HepG2 (cell line): ENCODE data around the gene ZIM2. TPM values are rescaled to one million over a fixed set of nuclear protein-coding genes. Genes with fewer than 3 reads are reported as not detected.

Source experiments
- ATAC-seq: fragments of 200-7000 bp; cut with Tn5 transposase; 3 replicates; pipeline ENCODE4 v1.9.1; 2020; ENCODE audit warnings: mild to moderate bottlenecking, moderate library complexity
- Bru-seq: library from RNA; stranded (reverse); fragments of 400-500 nt; gene quantifications from one replicate; lab custom pipeline; 2021; lab: Mats Ljungman, UMichigan
- BruChase-seq, 2 experiments: library from RNA; stranded (reverse); fragments of 400-500 nt; gene quantifications; one replicate each; lab custom pipeline; 2021; lab: Mats Ljungman, UMichigan
- BruUV-seq: library from RNA; stranded (reverse); fragments of 400-500 nt; replicated peaks from 2 replicates; lab custom pipeline; 2021; lab: Mats Ljungman, UMichigan
- CTCF ChIA-PET: fragments of 300-600 bp; formaldehyde crosslinking; extraction: SDS; loops from one replicate; lab custom pipeline; 2021; ENCODE audit warnings: low total read pairs, inconsistent platforms, low intra/inter-chr PET ratio; lab: Yijun Ruan, JAX
- POLR2A ChIA-PET: fragments of 350-600 bp; sonication (Branson Sonifier 250); formaldehyde crosslinking; loops from one replicate; lab custom pipeline; 2020; ENCODE audit warnings: antibody characterized with exemption, inconsistent platforms; lab: Yijun Ruan, JAX
- DNase-seq: peaks from one replicate; pipeline ENCODE4 v3.0.0-alpha.2; 2015; ENCODE audit warnings: low spot score
- FAIRE-seq: peaks from 3 replicates; lab custom pipeline; 2011; peaks lifted over from hg19 to GRCh38; lab: Jason Lieb, UNC
- H2AFZ ChIP-seq: one replicate; pipeline ENCODE4 v1.6.1; 2011; ENCODE audit warnings: low read length, inconsistent platforms
- H3K27ac ChIP-seq: fragments of 300-600 bp; 3 replicates; pipeline ENCODE4 v1.8.0; 2011; ENCODE audit warnings: mixed run types, mild to moderate bottlenecking, mixed read lengths, low read length, inconsistent platforms; ENCODE audit not compliant: insufficient read depth; ENCODE audit errors: extremely low read length
- H3K27me3 ChIP-seq, 2 experiments: fragments of 200-600 bp in 1 of 2; 2 replicates in 1 of 2; 3 replicates in 1 of 2; pipeline versions ENCODE4 v1.6.0 to v1.8.0; 2011; ENCODE audit warnings: low read length in 2 of 2, mild to moderate bottlenecking in 2 of 2, moderate library complexity in 2 of 2, inconsistent platforms in 1 of 2; ENCODE audit not compliant: insufficient read depth in 2 of 2, control insufficient read depth in 1 of 2
- H3K36me3 ChIP-seq, 2 experiments: fragments of 200-600 bp in 1 of 2; replicated peaks in 1 of 2; 2 replicates in 1 of 2; 3 replicates in 1 of 2; pipeline versions ENCODE4 v1.5.1 to v1.8.0; 2011; ENCODE audit warnings: low read length in 2 of 2, inconsistent platforms in 1 of 2; ENCODE audit not compliant: insufficient read depth in 2 of 2, control insufficient read depth in 1 of 2
- H3K4me1 ChIP-seq: 2 replicates; pipeline ENCODE4 v1.5.1; 2012; ENCODE audit warnings: low read length, inconsistent platforms; ENCODE audit not compliant: insufficient read depth
- H3K4me2 ChIP-seq: 2 replicates; pipeline ENCODE4 v1.6.0; 2011; ENCODE audit warnings: low read depth, low read length, inconsistent platforms
- H3K4me3 ChIP-seq, 3 experiments: fragments of 200-600 bp in 1 of 3; sonication (generic), shearing (Covaris generic) in 1 of 3; replicated peaks in 1 of 3; 2 replicates each; pipeline ENCODE4 v1.5.1; 2011 to 2016; ENCODE audit warnings: low read length in 3 of 3, inconsistent platforms in 2 of 3, low read depth in 2 of 3, mild to moderate bottlenecking in 2 of 3, control low read depth in 1 of 3, mixed read lengths in 1 of 3; ENCODE audit not compliant: insufficient read depth in 1 of 3
- H3K79me2 ChIP-seq: one replicate; pipeline ENCODE4 v1.6.1; 2011; ENCODE audit warnings: low read length, inconsistent platforms; ENCODE audit not compliant: insufficient read depth
- H3K9ac ChIP-seq: 2 replicates; pipeline ENCODE4 v1.6.0; 2011; ENCODE audit warnings: mild to moderate bottlenecking, low read depth, low read length, inconsistent platforms; ENCODE audit not compliant: insufficient read depth
- H3K9me3 ChIP-seq: 2 replicates; pipeline ENCODE4 v1.5.1; 2012; ENCODE audit warnings: mild to moderate bottlenecking, low read length
- H4K20me1 ChIP-seq: 2 replicates; pipeline ENCODE4 v1.6.0; 2011; ENCODE audit warnings: inconsistent platforms, mild to moderate bottlenecking, low read length, moderate library complexity; ENCODE audit not compliant: insufficient read depth
- FOSL1 ChIP-seq: sonication (generic); formaldehyde crosslinking; IDR thresholded peaks from 2 replicates; pipeline ENCODE4 v1.9.0; 2021; ENCODE audit warnings: missing genetic modification reagents, borderline replicate concordance
- GZF1 ChIP-seq: sonication (generic); formaldehyde crosslinking; IDR thresholded peaks from 2 replicates; pipeline ENCODE4 v1.5.1; 2020; ENCODE audit warnings: mild to moderate bottlenecking, missing genetic modification reagents
- HMGA1 ChIP-seq: sonication (generic); formaldehyde crosslinking; conservative IDR thresholded peaks from 2 replicates; pipeline ENCODE4 v1.4.0; 2020; ENCODE audit warnings: missing genetic modification reagents
- SALL1 ChIP-seq: sonication (generic); formaldehyde crosslinking; IDR thresholded peaks from 2 replicates; pipeline ENCODE4 v1.8.0; 2022; ENCODE audit warnings: mild to moderate bottlenecking, missing genetic modification reagents
- ZC3H13 ChIP-seq: sonication (generic); formaldehyde crosslinking; IDR thresholded peaks from 2 replicates; pipeline ENCODE4 v1.8.1; 2023; ENCODE audit warnings: mild to moderate bottlenecking, missing genetic modification reagents, moderate library complexity
- ZFAT ChIP-seq: sonication (generic); formaldehyde crosslinking; conservative IDR thresholded peaks from 2 replicates; pipeline ENCODE4 v1.8.1; 2023; ENCODE audit warnings: missing genetic modification reagents, inconsistent platforms
- ZFP36L1 ChIP-seq: sonication (generic); formaldehyde crosslinking; IDR thresholded peaks from 2 replicates; pipeline ENCODE4 v1.8.0; 2022; ENCODE audit warnings: mild to moderate bottlenecking, missing genetic modification reagents, moderate library complexity
- ZFP37 ChIP-seq: sonication (generic); formaldehyde crosslinking; IDR thresholded peaks from 2 replicates; pipeline ENCODE4 v1.4.0; 2020; ENCODE audit warnings: missing genetic modification reagents, borderline replicate concordance
- ZNF292 ChIP-seq: sonication (generic); formaldehyde crosslinking; IDR thresholded peaks from 2 replicates; pipeline ENCODE4 v1.8.1; 2022; ENCODE audit warnings: mild to moderate bottlenecking, low read depth, missing genetic modification reagents, borderline replicate concordance
- ZNF3 ChIP-seq: IDR thresholded peaks from 2 replicates; pipeline ENCODE4 v1.7.0; 2017; ENCODE audit warnings: inconsistent platforms
- ZNF441 ChIP-seq: sonication (generic); formaldehyde crosslinking; IDR thresholded peaks from 2 replicates; pipeline ENCODE4 v1.7.0; 2021; ENCODE audit warnings: missing genetic modification reagents, borderline replicate concordance
- ZNF674 ChIP-seq: sonication (generic); formaldehyde crosslinking; IDR thresholded peaks from 2 replicates; pipeline ENCODE4 v1.5.0; 2020; ENCODE audit warnings: low read depth, mild to moderate bottlenecking, missing genetic modification reagents
- ZNF839 ChIP-seq: sonication (generic); formaldehyde crosslinking; IDR thresholded peaks from 2 replicates; pipeline ENCODE4 v1.4.0; 2020; ENCODE audit warnings: missing genetic modification reagents, mild to moderate bottlenecking, borderline replicate concordance
- WGBS: methylation state at CpG from one replicate; pipeline ENCODE4 v1.1.6; 2017; ENCODE audit warnings: low lambda C conversion rate; 5-methylcytosine and 5-hydroxymethylcytosine counted together
- in situ Hi-C: cut with HindIII; loops from 2 replicates; pipeline ENCODE4 v1.10.0; 2017; ENCODE audit warnings: low pct_unique_long_range_greater_than_20kb; ENCODE audit not compliant: extremely low pct_ligation_motif_present
- intact Hi-C: fragments of 100-400 bp; cut with micrococcal nuclease; formaldehyde crosslinking; loops from one replicate; pipeline ENCODE4 v1.10.0; 2022; ENCODE audit not compliant: unreplicated experiment
- long read RNA-seq, 2 experiments: library from RNA in 1 of 2; library from polyadenylated mRNA in 1 of 2; stranded (forward) in 1 of 2; unstranded in 1 of 2; transcript quantifications; one replicate each; pipeline ENCODE4 v2.0.0, GENCODE V29; 2019 to 2022
- polyA minus RNA-seq, 3 experiments: library from RNA; depleted of rRNA, polyadenylated mRNA; stranded (reverse); fragments of >200 nt; gene quantifications; 2 replicates each; pipeline ENCODE4 v1.2.3, GENCODE V29; 2011; ENCODE audit warnings: low replicate concordance in 1 of 3
- polyA plus RNA-seq, 8 experiments: library from polyadenylated mRNA; depleted of rRNA in 3 of 8; stranded (reverse) in 7 of 8; unstranded in 1 of 8; fragments of >200 nt; fragmentation: Illumina TruSeq in 4 of 8; extraction: Trizol in 4 of 8; gene quantifications; 2 replicates each; pipeline versions ENCODE4 v1.2.1 to v1.2.3, GENCODE V29; 2011 to 2016; ENCODE audit warnings: low read depth in 4 of 8, missing spikeins in 1 of 8, mixed read lengths in 1 of 8; ENCODE audit not compliant: insufficient read depth in 1 of 8
- total RNA-seq, 5 experiments: library from RNA; depleted of rRNA; stranded (reverse); fragments of >200 nt; fragmentation: Illumina TruSeq; extraction: Trizol; gene quantifications; 2 replicates each; pipeline ENCODE4 v1.2.3, GENCODE V29; 2016; ENCODE audit warnings: low read depth in 1 of 5
- TF ChIP-seq, protein P1 (sequence below): sonication (generic); formaldehyde crosslinking; conservative IDR thresholded peaks from 2 replicates; pipeline ENCODE4 v1.8.0; 2022; ENCODE audit warnings: missing genetic modification reagents
- TF ChIP-seq, protein P2 (sequence below): sonication (generic); formaldehyde crosslinking; IDR thresholded peaks from 2 replicates; pipeline ENCODE4 v1.4.0; 2020; ENCODE audit warnings: missing genetic modification reagents, borderline replicate concordance

The ZIM2 gene
- total RNA-seq (2016; rRNA removed; fragmentation: Illumina TruSeq; extraction: Trizol) (4.4 and 10.3 TPM in 2 replicates), polyA plus RNA-seq (2011; rRNA removed) (5.4 and 7.2 TPM in 2 replicates), polyA minus RNA-seq (2011; rRNA and poly(A)+ RNA removed; ENCODE audit: low replicate concordance) (18.0 TPM in 1 of 2 replicates, not detected in the other), Bru-seq, nascent RNA (percentile 72 among the genes with signal in this experiment), BruChase-seq, experiment 1, labeled RNA remaining after a 6-hour chase (percentile 58 among the genes with signal in this experiment), BruChase-seq, experiment 2, labeled RNA remaining after a 2-hour chase (percentile 72 among the genes with signal in this experiment)
- total RNA-seq (2016; cell fraction: cytosol; rRNA removed; fragmentation: Illumina TruSeq; extraction: Trizol; ENCODE audit: low read depth): 16.0 and 17.5 TPM in 2 replicates
- 4.3 and 9.2 TPM in 2 replicates for total RNA-seq (2016; cell fraction: insoluble cytoplasmic fraction; rRNA removed; fragmentation: Illumina TruSeq; extraction: Trizol)
- 9.9 and 10.9 TPM in 2 replicates for total RNA-seq (2016; cell fraction: membrane; rRNA removed; fragmentation: Illumina TruSeq; extraction: Trizol)
- 23.7 and 33.0 TPM in 2 replicates for total RNA-seq (2016; cell fraction: nucleus; rRNA removed; fragmentation: Illumina TruSeq; extraction: Trizol)
- polyA plus RNA-seq (2011; cell fraction: cytosol; rRNA removed): 2.3 TPM in 2 replicates
- 14.9 and 17.2 TPM in 2 replicates for polyA plus RNA-seq (2011; cell fraction: nucleus; rRNA removed)
- 2.8 and 4.3 TPM in 2 replicates for polyA plus RNA-seq (2012)
- not detected in 2 replicates for polyA plus RNA-seq (2016; cell fraction: cytosol; fragmentation: Illumina TruSeq; extraction: Trizol; ENCODE audit: low read depth)
- 0.98 and 1.3 TPM in 2 replicates for polyA plus RNA-seq (2016; cell fraction: insoluble cytoplasmic fraction; fragmentation: Illumina TruSeq; extraction: Trizol; ENCODE audit: low read depth)
- not detected in 2 replicates for polyA plus RNA-seq (2016; cell fraction: membrane; fragmentation: Illumina TruSeq; extraction: Trizol; ENCODE audit: low read depth)
- 13.4 and 15.3 TPM in 2 replicates for polyA plus RNA-seq (2016; cell fraction: nucleus; fragmentation: Illumina TruSeq; extraction: Trizol; ENCODE audit: insufficient read depth, low read depth)
- polyA minus RNA-seq (2011; cell fraction: cytosol; rRNA and poly(A)+ RNA removed): 6.6 and 8.2 TPM in 2 replicates
- 75.7 and 113 TPM in 2 replicates for polyA minus RNA-seq (2011; cell fraction: nucleus; rRNA and poly(A)+ RNA removed)
- long read RNA-seq, experiment 1, partial matches to known transcripts: 1 of 3 reads
- long read RNA-seq, experiment 1, other reads (novel, unspliced or antisense): 2 of 3 reads
- long read RNA-seq, experiment 2, partial matches to known transcripts: 145 of 146 reads
- long read RNA-seq, experiment 2, other reads (novel, unspliced or antisense): 1 of 146 reads

DNA sequence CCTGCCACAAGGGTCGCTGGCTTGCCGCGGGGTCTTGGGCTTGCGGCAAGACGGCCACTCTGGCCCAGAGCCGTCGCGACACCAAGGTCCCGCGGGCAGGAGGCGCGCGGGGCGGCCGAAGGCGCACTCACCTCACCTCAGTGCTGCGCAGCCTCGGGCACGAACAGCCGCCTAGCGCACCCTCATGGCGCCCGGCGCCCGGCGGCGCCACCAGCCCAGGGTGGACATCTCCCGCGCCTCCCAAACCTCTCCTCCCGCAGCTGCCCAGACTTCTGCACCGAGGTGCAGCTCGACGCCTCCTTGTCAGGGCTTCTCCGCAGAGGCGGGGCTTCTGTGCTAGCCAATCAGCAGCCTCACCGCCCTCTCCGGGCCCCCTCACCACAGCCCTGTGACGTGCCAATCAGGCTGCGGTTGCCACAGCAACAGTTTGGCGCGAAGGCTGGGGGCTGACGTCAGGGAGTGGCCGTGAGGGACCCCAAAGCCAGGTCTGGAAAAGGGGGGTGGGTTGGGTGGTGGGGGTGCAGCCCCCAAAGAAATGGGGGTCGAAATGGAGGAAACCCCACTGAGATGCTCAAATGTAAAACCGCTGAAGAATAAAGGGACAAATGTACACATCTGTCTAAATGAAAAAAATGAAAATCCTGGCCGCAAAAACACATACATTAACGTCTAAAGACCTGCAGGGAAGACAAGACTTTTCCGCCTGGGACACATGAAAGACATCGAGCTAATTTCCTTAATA lies at the start of gene ZIM2, which contains the start of gene PEG3:
Gene ZIM2 (minus strand): TSS at position 276 of the 742 bp plus-strand sequence. CDS start 16,449 bp downstream, outside the sequence.
Gene PEG3 (minus strand): TSS at position 276 of the 742 bp plus-strand sequence. CDS start 16,071 bp downstream, outside the sequence.
- FAIRE-seq (no peak), DNase-seq (peak; percentile 85), ATAC-seq (peak; percentile 59)
- peak within 1 kb of the TSS; percentile 77 for H3K4me2 ChIP-seq
- H4K20me1 ChIP-seq: peaks cover 42% of the 10 kb centered on the region
- BruUV-seq: no TSS peak
- intact Hi-C loops: loop anchor here (1.0 kb wide), 2 partner anchors 78 to 135 kb away; no protein-coding TSS in a partner anchor
- peak within 1 kb of the TSS; percentile 93 for H3K9ac ChIP-seq
- WGBS: 60% methylated on average over 32 of the region's 49 CpGs
- peaks cover 91% of the 10 kb centered on the region for H3K79me2 ChIP-seq
- POLR2A ChIA-PET: interaction anchor here (0.6 to 5.1 kb wide), 13 partner anchors 20 to 594 kb away, joined by 3 to 52 read pairs (median 5); no protein-coding TSS in a partner anchor
- H3K4me1 ChIP-seq: peaks cover 46% of the 10 kb centered on the region
- H3K9me3 ChIP-seq: no peaks in the 10 kb centered on the region
- peak within 1 kb of the TSS; percentile 90 for H3K27ac ChIP-seq
- in situ Hi-C loops: no loop called here
- H3K4me3 ChIP-seq: peak within 1 kb of the TSS; percentile 55 to 96 (median 84)
- H3K36me3 ChIP-seq: peaks cover 0 to 9% of the 10 kb centered on the region in 2 experiments; a peak in 3 of 5 replicates
- CTCF ChIA-PET: no interaction called here
- H3K27me3 ChIP-seq: no peaks in the 10 kb centered on the region
- no peak within 1 kb of the TSS for H2AFZ ChIP-seq
- TF ChIP-seq ZNF674 (CRISPR knock-in tag) (no peak), ZNF292 (CRISPR knock-in tag) (no peak), FOSL1 (CRISPR knock-in tag) (no peak), ZC3H13 (no peak; the same call in 1 of the 2 replicates), ZFP36L1 (CRISPR knock-in tag) (no peak), HMGA1 (CRISPR knock-in tag) (no peak), ZFAT (CRISPR knock-in tag) (no peak), ZNF441 (peak; percentile 33; the same call in 1 of the 2 replicates), SALL1 (CRISPR knock-in tag) (peak; percentile 82), ZNF839 (no peak), GZF1 (CRISPR knock-in tag) (no peak), ZFP37 (0 out of 2 replicates have a peak, but pooled peaks have one; percentile 56), ZNF3 (CRISPR knock-in tag) (no peak)
- TF ChIP-seq, protein P1, sequence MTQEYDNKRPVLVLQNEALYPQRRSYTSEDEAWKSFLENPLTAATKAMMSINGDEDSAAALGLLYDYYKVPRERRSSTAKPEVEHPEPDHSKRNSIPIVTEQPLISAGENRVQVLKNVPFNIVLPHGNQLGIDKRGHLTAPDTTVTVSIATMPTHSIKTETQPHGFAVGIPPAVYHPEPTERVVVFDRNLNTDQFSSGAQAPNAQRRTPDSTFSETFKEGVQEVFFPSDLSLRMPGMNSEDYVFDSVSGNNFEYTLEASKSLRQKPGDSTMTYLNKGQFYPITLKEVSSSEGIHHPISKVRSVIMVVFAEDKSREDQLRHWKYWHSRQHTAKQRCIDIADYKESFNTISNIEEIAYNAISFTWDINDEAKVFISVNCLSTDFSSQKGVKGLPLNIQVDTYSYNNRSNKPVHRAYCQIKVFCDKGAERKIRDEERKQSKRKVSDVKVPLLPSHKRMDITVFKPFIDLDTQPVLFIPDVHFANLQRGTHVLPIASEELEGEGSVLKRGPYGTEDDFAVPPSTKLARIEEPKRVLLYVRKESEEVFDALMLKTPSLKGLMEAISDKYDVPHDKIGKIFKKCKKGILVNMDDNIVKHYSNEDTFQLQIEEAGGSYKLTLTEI: no peak
- TF ChIP-seq, protein P2, sequence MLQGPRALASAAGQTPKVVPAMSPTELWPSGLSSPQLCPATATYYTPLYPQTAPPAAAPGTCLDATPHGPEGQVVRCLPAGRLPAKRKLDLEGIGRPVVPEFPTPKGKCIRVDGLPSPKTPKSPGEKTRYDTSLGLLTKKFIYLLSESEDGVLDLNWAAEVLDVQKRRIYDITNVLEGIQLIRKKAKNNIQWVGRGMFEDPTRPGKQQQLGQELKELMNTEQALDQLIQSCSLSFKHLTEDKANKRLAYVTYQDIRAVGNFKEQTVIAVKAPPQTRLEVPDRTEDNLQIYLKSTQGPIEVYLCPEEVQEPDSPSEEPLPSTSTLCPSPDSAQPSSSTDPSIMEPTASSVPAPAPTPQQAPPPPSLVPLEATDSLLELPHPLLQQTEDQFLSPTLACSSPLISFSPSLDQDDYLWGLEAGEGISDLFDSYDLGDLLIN (CRISPR knock-in tag): no peak
